Neural cell (in vitro differentiated cells): Measurements from ENCODE around the gene CCDC68. TPM values are rescaled to one million over a fixed set of nuclear protein-coding genes. Genes with fewer than 3 reads are reported as not detected.
"Not testable (repeated sequence)": the region's sequence is repeated elsewhere in the genome, so short reads cannot be mapped to it uniquely, and the experiment has no call there.

Experiments
- H2AFZ ChIP-seq: fragments of 200-600, 300-800 bp; sonication (generic), shearing (Covaris generic); 2 replicates; pipeline ENCODE4 v1.6.0; 2014; ENCODE audit warnings: low read depth, mild to moderate bottlenecking, antibody characterized with exemption, low read length, moderate library complexity
- H3F3A ChIP-seq: fragments of 200-600 bp; shearing (Covaris generic); 2 replicates; pipeline ENCODE4 v1.6.1; 2016; ENCODE audit warnings: mild to moderate bottlenecking, moderate library complexity, mixed read lengths, antibody characterized with exemption, low read length; ENCODE audit not compliant: insufficient read depth, poor library complexity, severe bottlenecking
- H3K27ac ChIP-seq: fragments of 200-600, 300-800 bp; sonication (generic), shearing (Covaris generic); 2 replicates; pipeline ENCODE4 v1.5.1; 2014; ENCODE audit warnings: mild to moderate bottlenecking, low read length, moderate library complexity
- H3K27me3 ChIP-seq: fragments of 300-800, 200-600 bp; sonication (generic), shearing (Covaris generic); 2 replicates; pipeline ENCODE4 v1.6.0; 2014; ENCODE audit warnings: mild to moderate bottlenecking, low read depth, low read length, moderate library complexity; ENCODE audit not compliant: insufficient read depth
- H3K36me3 ChIP-seq: fragments of 300-800, 200-600 bp; sonication (generic), shearing (Covaris generic); 2 replicates; pipeline ENCODE4 v1.5.1; 2014; ENCODE audit warnings: mild to moderate bottlenecking, antibody characterized with exemption, low read length, moderate library complexity; ENCODE audit not compliant: insufficient read depth
- H3K4me2 ChIP-seq: fragments of 300-800, 200-600 bp; sonication (generic), shearing (Covaris generic); 2 replicates; pipeline ENCODE4 v1.6.0; 2014; ENCODE audit warnings: mild to moderate bottlenecking, low read length
- H3K4me3 ChIP-seq: fragments of 300-800, 200-600 bp; sonication (generic), shearing (Covaris generic); 2 replicates; pipeline ENCODE4 v1.5.1; 2014; ENCODE audit warnings: mild to moderate bottlenecking, low read length, moderate library complexity
- H3K79me2 ChIP-seq: fragments of 200-600 bp; shearing (Covaris generic); replicated peaks from 2 replicates; pipeline ENCODE4 v1.6.0; 2014; ENCODE audit warnings: mild to moderate bottlenecking, low read length, moderate library complexity; ENCODE audit not compliant: insufficient read depth
- H3K9ac ChIP-seq: fragments of 300-800, 200-600 bp; sonication (generic), shearing (Covaris generic); 2 replicates; pipeline ENCODE4 v1.6.1; 2016; ENCODE audit warnings: mild to moderate bottlenecking, low read length, mixed read lengths
- H3K9me2 ChIP-seq: fragments of 200-600 bp; shearing (Covaris generic); 2 replicates; pipeline ENCODE4 v1.6.1; 2016; ENCODE audit warnings: mild to moderate bottlenecking, low read length, mixed read lengths; ENCODE audit not compliant: insufficient read depth
- H3K9me3 ChIP-seq: fragments of 200-600, 300-800 bp; sonication (generic), shearing (Covaris generic); 2 replicates; pipeline ENCODE4 v1.6.1; 2016; ENCODE audit warnings: mild to moderate bottlenecking, mixed run types, low read length, moderate library complexity, mixed read lengths
- H4K20me1 ChIP-seq: fragments of 200-600 bp; shearing (Covaris generic); 2 replicates; pipeline ENCODE4 v1.6.1; 2016; ENCODE audit warnings: mild to moderate bottlenecking, mixed run types; ENCODE audit not compliant: insufficient read depth
- CTCF ChIP-seq: fragments of 450-650 bp; IDR thresholded peaks from 2 replicates; pipeline ENCODE4 v1.5.1; 2014; ENCODE audit warnings: antibody characterized with exemption, mild to moderate bottlenecking, moderate library complexity; ENCODE audit not compliant: poor library complexity, severe bottlenecking
- EP300 ChIP-seq: fragments of 450-650 bp; conservative IDR thresholded peaks from 2 replicates; pipeline ENCODE4 v1.6.1; 2014; ENCODE audit warnings: antibody characterized with exemption, mild to moderate bottlenecking, moderate library complexity; ENCODE audit not compliant: poor library complexity, severe bottlenecking
- EZH2 ChIP-seq: fragments of 200-600, 300-800 bp; shearing (Covaris generic), sonication (generic); IDR thresholded peaks from 2 replicates; pipeline ENCODE4 v1.6.1; 2014; ENCODE audit warnings: antibody characterized with exemption, low read length, borderline replicate concordance, mild to moderate bottlenecking; ENCODE audit not compliant: insufficient read depth, poor library complexity, severe bottlenecking
- MXI1 ChIP-seq: fragments of 450-650 bp; conservative IDR thresholded peaks from 2 replicates; pipeline ENCODE4 v1.6.1; 2014; ENCODE audit warnings: antibody characterized with exemption, mild to moderate bottlenecking; ENCODE audit not compliant: poor library complexity, severe bottlenecking
- POLR2AphosphoS5 ChIP-seq: IDR thresholded peaks from 2 replicates; pipeline ENCODE4 v1.6.1; 2012
- RAD21 ChIP-seq: fragments of 450-650 bp; conservative IDR thresholded peaks from 2 replicates; pipeline ENCODE4 v1.6.1; 2014; ENCODE audit warnings: antibody characterized with exemption, mild to moderate bottlenecking, moderate library complexity
- REST ChIP-seq: IDR thresholded peaks from 2 replicates; pipeline ENCODE4 v1.6.1; 2012; ENCODE audit warnings: borderline replicate concordance
- SMC3 ChIP-seq: fragments of 450-650 bp; conservative IDR thresholded peaks from 2 replicates; pipeline ENCODE4 v1.6.1; 2014; ENCODE audit warnings: antibody characterized with exemption, mild to moderate bottlenecking, moderate library complexity; ENCODE audit not compliant: poor library complexity
- TAF1 ChIP-seq: IDR thresholded peaks from 2 replicates; pipeline ENCODE4 v1.6.1; 2012; ENCODE audit warnings: low read depth
- polyA plus RNA-seq: library from polyadenylated mRNA; depleted of rRNA; stranded (reverse); fragments of >200 nt; gene quantifications from 2 replicates; pipeline ENCODE4 v1.2.3, GENCODE V29; 2014

Gene CCDC68
- polyA plus RNA-seq, 1 donor from 2014 or later = 0.30 TPM

- H3K4me2 ChIP-seq = no peak overlapping the region
- H3F3A ChIP-seq = no peaks in the 10 kb centered on the region
- no peak overlapping the region for H2AFZ ChIP-seq
- H3K9ac ChIP-seq = no peak overlapping the region
- TF ChIP-seq TAF1 (no peak), REST (no peak), EP300 (no peak), SMC3 (no peak), CTCF (no peak), POLR2AphosphoS5 (no peak), RAD21 (no peak), MXI1 (no peak), EZH2 (no peak)
- H3K9me3 ChIP-seq = no peaks in the 10 kb centered on the region
- no peak overlapping the region for H3K4me3 ChIP-seq
- H3K9me2 ChIP-seq = no peaks in the 10 kb centered on the region
- no peak overlapping the region for H3K27ac ChIP-seq
- no peaks in the 10 kb centered on the region for H3K79me2 ChIP-seq
- H3K36me3 ChIP-seq = no peaks in the 10 kb centered on the region
- H3K27me3 ChIP-seq = no peaks in the 10 kb centered on the region
- H4K20me1 ChIP-seq = no peaks in the 10 kb centered on the region
These were observed 13.8 kb upstream of the CCDC68 start for GRCh38 chr18:54973046-54973445.

GRCh38 chr18:54968807-54969206 is 9.5 kb upstream of the CCDC68 start:
- Histone ChIP-seq H3K79me2 (no peaks in the 10 kb centered on the region), H3K4me2 (no peak overlapping the region)
- TF ChIP-seq REST (no peak), CTCF (no peak), MXI1 (no peak), EZH2 (no peak), EP300 (no peak), TAF1 (no peak), SMC3 (no peak), RAD21 (no peak), POLR2AphosphoS5 (no peak)

GRCh38 chr18:54968237-54968636 is 9.0 kb upstream of the CCDC68 start:
- H3K4me2 ChIP-seq, H4K20me1 ChIP-seq, H3F3A ChIP-seq, H3K27me3 ChIP-seq, H2AFZ ChIP-seq, H3K9me3 ChIP-seq, H3K79me2 ChIP-seq, H3K27ac ChIP-seq, H3K36me3 ChIP-seq, H3K9me2 ChIP-seq, H3K4me3 ChIP-seq, H3K9ac ChIP-seq: not testable (repeated sequence)

More at GRCh38 chr18:54968807-54969206, 9.5 kb upstream of the CCDC68 start:
- H3K9ac ChIP-seq = no peak overlapping the region
- no peaks in the 10 kb centered on the region for H3F3A ChIP-seq
- H3K4me3 ChIP-seq = no peak overlapping the region
- H2AFZ ChIP-seq = no peak overlapping the region
- H3K27ac ChIP-seq = no peak overlapping the region
- H3K9me2 ChIP-seq = no peaks in the 10 kb centered on the region
- H3K27me3 ChIP-seq = no peaks in the 10 kb centered on the region
- no peaks in the 10 kb centered on the region for H4K20me1 ChIP-seq
- H3K9me3 ChIP-seq = no peaks in the 10 kb centered on the region
- no peaks in the 10 kb centered on the region for H3K36me3 ChIP-seq
